ENCODE measurements around the gene CCDC86.

The CCDC86 gene

DNA sequence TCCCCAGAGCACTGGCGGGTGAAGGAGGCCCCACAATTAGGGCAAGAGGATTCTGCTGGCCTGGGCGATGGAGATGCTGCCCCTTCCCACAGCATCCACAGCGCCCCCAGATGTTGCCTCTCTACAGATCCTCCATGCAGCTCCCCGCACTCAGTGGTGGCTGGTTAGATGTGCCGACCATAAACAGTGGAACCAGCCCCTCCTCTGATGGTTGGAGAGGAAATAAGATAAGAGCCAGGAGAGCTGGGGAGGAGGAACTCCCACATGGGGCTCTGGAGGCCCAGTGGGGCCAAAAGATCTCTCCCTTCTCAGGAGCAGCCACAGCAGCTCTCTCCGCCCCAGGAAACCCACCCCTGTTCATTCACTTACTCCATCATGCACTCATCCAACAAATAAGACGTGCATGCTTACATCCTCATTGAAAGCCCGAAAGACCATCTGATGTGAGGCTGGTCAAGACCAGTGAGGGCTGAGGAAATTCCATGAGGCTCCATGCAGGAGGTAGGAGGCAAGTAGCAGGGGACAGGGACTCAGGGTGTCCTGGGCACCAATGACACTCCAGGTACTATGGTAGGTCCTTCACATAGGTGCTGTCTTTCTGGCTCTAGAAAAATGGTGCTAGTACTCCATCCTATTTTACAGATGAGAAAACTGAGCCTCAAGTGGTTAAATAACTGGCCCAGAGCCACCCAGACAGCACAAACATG lies 12.4 kb downstream of the CCDC86 start:
- DNase-seq, result no peak

DNA sequence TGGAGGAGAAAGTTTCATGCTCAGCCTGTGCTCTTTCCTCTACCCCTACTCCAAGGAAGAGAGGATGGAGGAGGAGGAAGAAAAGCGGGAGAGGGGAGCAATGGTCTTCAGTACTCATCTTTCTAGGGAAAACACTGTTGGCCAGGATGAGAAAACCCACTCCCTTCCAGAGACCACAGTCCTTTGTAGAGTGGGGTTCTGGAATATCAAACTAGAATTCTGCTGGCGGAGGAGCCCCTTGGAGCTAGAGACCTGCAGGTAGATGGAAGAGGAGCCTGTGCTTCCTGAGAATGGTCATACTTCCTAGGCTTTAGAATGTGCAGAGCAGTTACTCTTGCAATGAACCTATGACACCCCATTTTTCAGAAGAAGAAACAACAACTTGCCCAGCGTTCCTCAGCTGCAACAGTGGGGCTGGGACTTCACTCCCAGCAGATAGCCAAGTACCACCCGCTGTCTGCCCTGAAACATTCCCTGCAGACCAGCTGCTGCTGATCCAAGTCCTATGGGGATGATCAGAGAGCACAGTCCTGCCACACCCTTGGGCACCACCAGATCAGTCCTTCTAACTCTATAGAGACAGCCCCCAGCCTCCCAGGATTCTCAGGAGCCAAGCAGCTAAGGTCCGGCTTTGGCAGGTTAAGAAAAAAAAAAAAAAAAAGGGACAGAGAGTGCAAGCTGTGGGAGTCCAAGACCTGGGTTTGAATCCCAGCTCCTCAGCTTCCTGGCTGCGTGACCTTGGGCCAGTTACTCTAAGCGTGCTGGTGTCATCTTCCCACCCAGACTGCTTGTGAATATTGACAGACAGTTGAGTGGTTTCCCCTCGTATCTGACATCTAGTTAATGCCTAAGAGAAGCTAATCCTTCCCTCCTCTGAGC lies 13.2 kb downstream of the CCDC86 start:
- no peak for DNase-seq

- no peak for DNase-seq
Measured at GRCh38 chr11:60855726-60856633, 14.1 kb downstream of the CCDC86 start, which contains the start of gene PTGDR2. Gene PTGDR2 (minus strand): TSS chr11:60855950. CDS start chr11:60853722, 2,228 bp downstream.

DNA sequence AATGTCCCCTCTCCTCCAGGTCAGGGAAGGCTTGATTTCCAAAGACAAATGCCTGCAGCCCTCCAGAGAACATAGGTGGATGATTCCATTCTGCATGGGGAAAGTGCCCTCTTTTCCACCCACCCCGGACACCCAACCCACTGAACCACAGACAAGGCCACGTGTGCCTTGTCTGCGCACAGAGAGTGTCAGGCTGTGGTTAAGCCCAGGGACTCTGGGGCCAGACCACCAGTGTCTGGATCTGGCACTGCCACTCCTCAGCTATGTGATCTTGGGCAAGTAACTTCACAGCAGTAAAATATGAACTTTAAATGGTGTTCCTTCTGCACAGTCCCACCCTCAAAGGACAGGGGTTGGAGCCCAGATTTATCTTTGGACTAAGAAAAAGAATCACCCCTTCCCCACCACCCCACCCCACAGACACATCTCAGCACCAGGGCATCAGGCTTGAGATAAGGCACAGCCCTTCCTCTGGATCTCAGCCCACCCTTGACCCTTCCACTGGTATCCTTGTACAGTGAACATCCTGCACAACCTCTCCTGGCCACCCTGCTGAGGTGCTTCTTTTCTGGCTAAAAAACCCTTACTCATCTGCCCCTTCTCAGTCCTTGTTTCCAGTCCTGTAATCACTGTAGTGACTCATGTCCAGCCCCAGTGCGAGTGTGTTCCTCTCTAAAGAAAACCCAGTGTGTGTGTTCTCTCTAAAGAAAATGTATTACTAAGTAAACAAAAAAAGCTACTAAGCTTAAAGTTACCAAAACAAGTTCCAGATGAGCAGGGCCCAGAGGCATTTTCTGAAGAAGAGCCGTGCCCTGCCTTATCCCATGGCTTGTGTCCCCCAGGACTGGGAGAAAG lies 15.7 kb downstream of the CCDC86 start:
- no peak for DNase-seq

- no peak for DNase-seq
Measured at GRCh38 chr11:60858236-60858635, 16.3 kb downstream of the CCDC86 start.

- peak; percentile 8 for DNase-seq
Measured at GRCh38 chr11:60858731-60859464, 17.0 kb downstream of the CCDC86 start.

- peak; percentile 30 for DNase-seq
Measured at GRCh38 chr11:60859616-60860250, 17.8 kb downstream of the CCDC86 start.

DNA sequence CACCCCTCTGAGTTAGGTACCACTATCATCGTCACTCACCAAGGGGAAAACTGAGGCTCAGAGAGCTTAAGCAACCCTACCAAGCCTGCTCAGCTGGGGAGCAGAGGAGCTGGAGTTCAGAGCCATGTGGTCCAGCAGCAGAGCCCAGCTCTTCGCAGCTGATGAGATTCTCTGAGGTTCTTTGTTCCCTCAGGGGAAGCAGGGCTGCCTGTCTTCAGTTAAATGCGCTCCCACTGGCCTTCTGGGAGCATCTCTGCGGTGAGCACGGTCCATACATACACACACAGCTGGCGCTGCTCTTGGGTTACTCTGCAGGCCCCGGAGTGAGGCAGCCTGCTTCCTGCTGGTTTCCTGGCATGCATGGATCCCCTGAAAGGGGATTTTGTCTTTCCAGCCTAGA lies 19.0 kb downstream of the CCDC86 start:
- peak; percentile 25 for DNase-seq

GRCh38 chr11:60862171-60862570 lies 20.3 kb downstream of the CCDC86 start:
- peak; percentile 10 for DNase-seq

GRCh38 chr11:60863550-60864521 lies 21.9 kb downstream of the CCDC86 start:
- DNase-seq, result peak; percentile 30

GRCh38 chr11:60864856-60865513 lies 23.1 kb downstream of the CCDC86 start:
- DNase-seq, result peak; percentile 48

- peak; percentile 56 for DNase-seq
Measured at GRCh38 chr11:60866911-60867870, 25.3 kb downstream of the CCDC86 start, which contains the start of gene ZP1. Gene ZP1 (plus strand): TSS chr11:60867542. CDS start chr11:60867562, 20 bp downstream.

GRCh38 chr11:60867871-60868681 lies 26.2 kb downstream of the CCDC86 start:
- peak; percentile 1 for DNase-seq

DNA sequence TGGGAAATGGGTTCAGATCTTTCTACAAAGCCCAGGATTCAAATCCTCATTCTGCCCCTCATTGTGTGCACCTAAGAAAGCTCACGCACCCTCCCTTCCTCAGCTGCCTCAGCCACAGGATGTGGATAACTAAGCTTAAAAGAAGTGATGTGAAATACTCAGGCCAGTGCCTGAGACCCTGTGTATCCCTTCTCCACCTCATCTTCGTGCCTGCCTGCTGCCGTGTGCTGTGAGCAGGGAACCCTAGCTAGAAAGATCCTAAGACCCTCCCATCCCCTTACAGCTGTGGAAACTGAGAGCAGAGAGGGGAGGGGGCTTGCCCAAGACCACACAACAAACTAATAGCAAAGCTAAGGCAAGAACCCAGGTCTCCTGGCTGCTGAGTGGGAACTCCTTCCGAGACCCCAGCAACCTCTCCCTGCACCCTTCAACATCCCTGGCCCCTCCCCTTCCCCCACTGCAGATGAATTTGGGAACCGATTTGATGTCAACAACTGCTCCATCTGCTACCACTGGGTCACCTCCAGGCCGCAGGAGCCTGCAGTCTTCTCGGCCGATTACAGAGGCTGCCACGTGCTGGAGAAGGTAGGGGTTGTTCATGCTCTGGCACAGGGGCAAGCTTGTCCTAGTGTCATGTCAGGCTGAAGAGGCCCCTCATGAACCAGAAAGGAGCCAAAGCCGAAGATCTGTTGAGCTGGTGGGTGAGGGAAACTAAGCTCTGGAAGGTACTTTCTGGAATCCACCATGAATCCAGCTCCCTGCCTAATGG lies 27.0 kb downstream of the CCDC86 start:
- DNase-seq, result no peak

DNA sequence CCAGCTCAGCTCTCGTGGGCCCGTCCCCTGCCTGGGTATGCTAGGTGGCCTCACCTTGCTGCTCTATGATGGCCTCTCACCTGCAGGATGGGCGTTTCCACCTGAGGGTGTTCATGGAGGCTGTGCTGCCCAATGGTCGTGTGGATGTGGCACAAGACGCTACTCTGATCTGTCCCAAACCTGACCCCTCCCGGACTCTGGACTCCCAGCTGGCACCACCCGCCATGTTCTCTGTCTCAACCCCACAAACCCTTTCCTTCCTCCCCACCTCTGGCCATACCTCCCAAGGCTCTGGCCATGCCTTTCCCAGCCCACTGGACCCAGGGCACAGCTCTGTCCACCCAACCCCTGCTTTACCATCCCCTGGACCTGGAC lies 27.5 kb downstream of the CCDC86 start:
- no peak for DNase-seq

DNA sequence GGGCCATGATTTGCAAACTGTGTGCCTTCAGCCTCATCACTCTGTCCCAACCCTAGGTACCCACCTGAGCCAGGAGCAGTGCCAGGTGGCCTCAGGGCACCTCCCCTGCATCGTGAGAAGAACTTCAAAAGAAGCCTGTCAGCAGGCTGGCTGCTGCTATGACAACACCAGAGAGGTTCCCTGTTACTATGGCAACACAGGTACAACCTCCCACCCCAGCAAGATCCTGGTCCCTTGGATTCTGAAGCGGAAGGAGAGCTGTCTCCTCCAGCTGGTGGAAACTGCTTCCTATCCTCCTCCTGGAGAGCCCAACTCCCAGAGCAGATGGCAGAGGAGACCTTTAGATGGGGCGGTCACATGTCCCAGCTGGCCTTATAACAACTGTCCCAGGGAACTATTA lies 28.4 kb downstream of the CCDC86 start:
- no peak for DNase-seq

Measured in activated effector memory CD4-positive, alpha-beta T cell treated with anti-CD3 and anti-CD28 coated beads, Interleukin-2, amount 50 U/mL, for 16 hours (primary cell).